Naive B cell (primary cell): ENCODE measurements around the gene SIL1. TPM values are rescaled to one million over a fixed set of nuclear protein-coding genes. Genes with fewer than 3 reads are reported as not detected.

ENCODE experiments used
- ATAC-seq, 2 donors: fragments of 150-1000 bp; cut with Tn5 transposase; 2 replicates each; pipeline ENCODE4 v1.10.0; 2021; ENCODE audit warnings: low read depth in 2 of 2, mild to moderate bottlenecking in 2 of 2, moderate library complexity in 2 of 2
- DNase-seq: peaks from one replicate; pipeline ENCODE4 v3.0.0; 2022
- H3K27ac Mint-ChIP-seq, 6 donors: one replicate each; pipeline ENCODE4 v1.8.0; 2020 to 2022; ENCODE audit warnings: mild to moderate bottlenecking in 6 of 6, mixed read lengths in 6 of 6, moderate library complexity in 5 of 6, inconsistent platforms in 2 of 6
- H3K27me3 Mint-ChIP-seq, 3 donors: one replicate each; pipeline ENCODE4 v1.8.0; 2021 to 2022; ENCODE audit warnings: mixed read lengths in 3 of 3, mild to moderate bottlenecking in 1 of 3
- H3K36me3 Mint-ChIP-seq, 2 donors: one replicate each; pipeline ENCODE4 v1.8.0; 2020 to 2022; ENCODE audit warnings: mixed read lengths in 2 of 2, inconsistent platforms in 1 of 2, mild to moderate bottlenecking in 1 of 2
- H3K4me1 Mint-ChIP-seq, 3 donors: one replicate each; pipeline ENCODE4 v1.8.0; 2020 to 2022; ENCODE audit warnings: mixed read lengths in 3 of 3, inconsistent platforms in 1 of 3, mild to moderate bottlenecking in 1 of 3, moderate library complexity in 1 of 3
- H3K4me3 Mint-ChIP-seq, 8 donors: one replicate each; pipeline ENCODE4 v1.8.0; 2020 to 2022; ENCODE audit warnings: mild to moderate bottlenecking in 8 of 8, mixed read lengths in 8 of 8, moderate library complexity in 8 of 8, inconsistent platforms in 2 of 8
- H3K9me3 Mint-ChIP-seq, 7 donors: one replicate each; pipeline ENCODE4 v1.8.0; 2020 to 2022; ENCODE audit warnings: mixed read lengths in 7 of 7, mild to moderate bottlenecking in 5 of 7, inconsistent platforms in 2 of 7, moderate library complexity in 1 of 7
- polyA plus RNA-seq, 6 donors: library from polyadenylated mRNA; unstranded; fragments of 300-500 nt; fragmentation: Illumina TruSeq; gene quantifications; one replicate each; pipeline ENCODE4 v1.2.3, GENCODE V29; 2021; ENCODE audit warnings: low read depth in 6 of 6

SIL1 gene
- polyA plus RNA-seq, 6 donors from 2014 or later = 9.1 to 18.7 (median 13.6) TPM

GRCh38 chr5:138972230-138972629 is 225.9 kb downstream of the SIL1 start:
- H3K4me1 Mint-ChIP-seq = no peaks in the 10 kb centered on the region
- no peak overlapping the region for H3K27ac Mint-ChIP-seq
- H3K36me3 Mint-ChIP-seq = no peaks in the 10 kb centered on the region
- no peak for ATAC-seq
- H3K27me3 Mint-ChIP-seq = no peaks in the 10 kb centered on the region
- no peaks in the 10 kb centered on the region for H3K9me3 Mint-ChIP-seq
- no peak for DNase-seq
- no peak overlapping the region for H3K4me3 Mint-ChIP-seq

- Mint-ChIP-seq H3K4me1 (no peaks in the 10 kb centered on the region), H3K27me3 (no peaks in the 10 kb centered on the region), H3K27ac (no peak overlapping the region), H3K9me3 (no peaks in the 10 kb centered on the region), H3K4me3 (no peak overlapping the region), H3K36me3 (no peaks in the 10 kb centered on the region)
- no peak for ATAC-seq
- DNase-seq = no peak
These were observed 228.7 kb downstream of the SIL1 start for GRCh38 chr5:138969323-138970002.

GRCh38 chr5:138968601-138969000 is 229.6 kb downstream of the SIL1 start:
- no peak overlapping the region for H3K4me3 Mint-ChIP-seq
- DNase-seq = no peak
- no peak for ATAC-seq
- peak overlapping the region in 1 of 6 donors; percentile 71 for H3K27ac Mint-ChIP-seq
- no peaks in the 10 kb centered on the region for H3K36me3 Mint-ChIP-seq
- H3K9me3 Mint-ChIP-seq = no peaks in the 10 kb centered on the region
- no peaks in the 10 kb centered on the region for H3K4me1 Mint-ChIP-seq
- no peaks in the 10 kb centered on the region for H3K27me3 Mint-ChIP-seq

- H3K27ac Mint-ChIP-seq = peak overlapping the region in 1 of 6 donors; percentile 71
- no peak overlapping the region for H3K4me3 Mint-ChIP-seq
- DNase-seq (no peak), ATAC-seq (no peak)
- no peaks in the 10 kb centered on the region for H3K4me1 Mint-ChIP-seq
- no peaks in the 10 kb centered on the region for H3K36me3 Mint-ChIP-seq
- H3K27me3 Mint-ChIP-seq = no peaks in the 10 kb centered on the region
- no peaks in the 10 kb centered on the region for H3K9me3 Mint-ChIP-seq
These were observed 230.2 kb downstream of the SIL1 start for GRCh38 chr5:138967791-138968448.

- no peak overlapping the region for H3K4me3 Mint-ChIP-seq
- H3K4me1 Mint-ChIP-seq = no peaks in the 10 kb centered on the region
- no peaks in the 10 kb centered on the region for H3K27me3 Mint-ChIP-seq
- no peak for ATAC-seq
- DNase-seq = no peak
- no peaks in the 10 kb centered on the region for H3K9me3 Mint-ChIP-seq
- no peaks in the 10 kb centered on the region for H3K36me3 Mint-ChIP-seq
- H3K27ac Mint-ChIP-seq = peak overlapping the region in 1 of 6 donors; percentile 21
These were observed 231.8 kb downstream of the SIL1 start for GRCh38 chr5:138966236-138966985.

- H3K4me3 Mint-ChIP-seq = no peak overlapping the region
- DNase-seq (no peak), ATAC-seq (no peak)
- H3K9me3 Mint-ChIP-seq = no peaks in the 10 kb centered on the region
- no peaks in the 10 kb centered on the region for H3K27me3 Mint-ChIP-seq
- no peak overlapping the region for H3K27ac Mint-ChIP-seq
- H3K4me1 Mint-ChIP-seq = no peaks in the 10 kb centered on the region
- H3K36me3 Mint-ChIP-seq = no peaks in the 10 kb centered on the region
These were observed 232.5 kb downstream of the SIL1 start for GRCh38 chr5:138965626-138966025.

- no peaks in the 10 kb centered on the region for H3K4me1 Mint-ChIP-seq
- DNase-seq = no peak
- no peaks in the 10 kb centered on the region for H3K27me3 Mint-ChIP-seq
- no peaks in the 10 kb centered on the region for H3K36me3 Mint-ChIP-seq
- H3K27ac Mint-ChIP-seq = peak overlapping the region in 2 of 6 donors; percentile 32 to 72
- no peak overlapping the region for H3K4me3 Mint-ChIP-seq
- no peaks in the 10 kb centered on the region for H3K9me3 Mint-ChIP-seq
- no peak for ATAC-seq
These were observed 233.4 kb downstream of the SIL1 start for GRCh38 chr5:138964647-138965201.

GRCh38 chr5:138963763-138964371 is 234.3 kb downstream of the SIL1 start:
- Mint-ChIP-seq H3K4me1 (no peaks in the 10 kb centered on the region), H3K36me3 (no peaks in the 10 kb centered on the region), H3K27me3 (no peaks in the 10 kb centered on the region), H3K9me3 (no peaks in the 10 kb centered on the region), H3K27ac (no peak overlapping the region), H3K4me3 (no peak overlapping the region)
- ATAC-seq (no peak), DNase-seq (no peak)

GRCh38 chr5:138962614-138963370 is 235.4 kb downstream of the SIL1 start:
- H3K27me3 Mint-ChIP-seq = no peaks in the 10 kb centered on the region
- H3K4me3 Mint-ChIP-seq = no peak overlapping the region

GRCh38 chr5:138961729-138962128 is 236.4 kb downstream of the SIL1 start:
- DNase-seq = no peak
- Mint-ChIP-seq H3K36me3 (no peaks in the 10 kb centered on the region), H3K9me3 (no peaks in the 10 kb centered on the region), H3K27me3 (no peaks in the 10 kb centered on the region), H3K27ac (peak overlapping the region in 3 of 6 donors; percentile 29 to 56 (median 40)), H3K4me1 (no peaks in the 10 kb centered on the region), H3K4me3 (peak overlapping the region in 1 of 8 donors; percentile 84)
- ATAC-seq = no peak

More at GRCh38 chr5:138962614-138963370, 235.4 kb downstream of the SIL1 start:
- H3K9me3 Mint-ChIP-seq = no peaks in the 10 kb centered on the region
- no peak overlapping the region for H3K27ac Mint-ChIP-seq
- H3K4me1 Mint-ChIP-seq = no peaks in the 10 kb centered on the region
- no peak for ATAC-seq
- DNase-seq = no peak
- H3K36me3 Mint-ChIP-seq = no peaks in the 10 kb centered on the region

- H3K27ac Mint-ChIP-seq = no peak overlapping the region
- H3K36me3 Mint-ChIP-seq = no peaks in the 10 kb centered on the region
- H3K27me3 Mint-ChIP-seq = no peaks in the 10 kb centered on the region
- ATAC-seq (no peak), DNase-seq (no peak)
- no peak overlapping the region for H3K4me3 Mint-ChIP-seq
- H3K4me1 Mint-ChIP-seq = no peaks in the 10 kb centered on the region
- no peaks in the 10 kb centered on the region for H3K9me3 Mint-ChIP-seq
These were observed 236.9 kb downstream of the SIL1 start for GRCh38 chr5:138961221-138961620.

- no peaks in the 10 kb centered on the region for H3K36me3 Mint-ChIP-seq
- no peaks in the 10 kb centered on the region for H3K4me1 Mint-ChIP-seq
- H3K4me3 Mint-ChIP-seq = no peak overlapping the region
- no peak for DNase-seq
- peak overlapping the region in 1 of 6 donors; percentile 62 for H3K27ac Mint-ChIP-seq
- H3K9me3 Mint-ChIP-seq = no peaks in the 10 kb centered on the region
- no peak for ATAC-seq
- H3K27me3 Mint-ChIP-seq = no peaks in the 10 kb centered on the region
These were observed 237.9 kb downstream of the SIL1 start for GRCh38 chr5:138960145-138960692.
